Measurements from ENCODE around the gene TNFRSF13B.
"Not testable (repeated sequence)": the region's sequence is repeated elsewhere in the genome, so short reads cannot be mapped to it uniquely, and the experiment has no call there.

TNFRSF13B gene

DNA sequence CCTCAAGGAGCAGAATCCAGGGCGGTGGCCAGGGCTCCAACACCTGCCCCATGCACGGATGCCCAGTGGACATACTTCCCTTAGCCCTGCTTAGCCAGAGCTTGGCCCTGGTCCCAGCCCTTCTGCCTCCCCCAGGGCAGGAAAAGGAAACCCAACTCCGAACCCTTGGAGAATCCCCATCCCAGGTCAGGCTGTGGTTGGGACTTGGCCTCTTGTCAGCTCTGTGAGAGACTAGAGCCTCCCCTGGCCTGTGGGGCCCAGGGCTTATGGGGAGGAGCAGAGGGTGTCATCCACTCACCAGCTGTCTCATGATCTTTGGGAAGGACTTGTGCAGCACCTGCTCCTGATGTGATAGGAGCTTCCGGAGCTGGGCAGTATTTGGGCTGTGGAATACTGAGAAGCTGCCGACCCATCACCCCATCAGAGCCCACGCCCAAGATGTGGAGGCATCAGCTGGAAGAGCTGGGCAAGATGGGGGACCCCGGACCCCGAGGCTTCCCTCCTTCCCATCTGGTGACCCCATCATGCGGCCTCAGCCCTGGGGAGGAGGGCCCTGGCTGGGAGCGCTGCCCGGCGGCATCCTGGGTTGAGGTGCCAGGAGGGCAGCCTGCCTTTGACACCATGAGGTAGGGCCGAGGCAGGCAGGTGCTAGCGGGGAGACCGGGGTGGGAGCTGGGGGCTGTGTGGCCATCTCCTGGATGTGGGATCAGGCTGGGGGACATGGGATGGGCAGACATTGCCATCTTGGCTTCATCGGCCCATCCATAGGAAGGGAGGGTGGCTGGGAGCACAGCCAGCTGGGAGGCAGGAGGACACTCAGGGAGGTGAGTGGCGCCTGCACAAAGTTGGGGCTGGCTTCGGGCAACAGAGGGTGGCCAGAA lies 45.1 kb downstream of the TNFRSF13B start:
- DNase-seq (ENCODE audit: low read depth, low spot score): no peak

DNA sequence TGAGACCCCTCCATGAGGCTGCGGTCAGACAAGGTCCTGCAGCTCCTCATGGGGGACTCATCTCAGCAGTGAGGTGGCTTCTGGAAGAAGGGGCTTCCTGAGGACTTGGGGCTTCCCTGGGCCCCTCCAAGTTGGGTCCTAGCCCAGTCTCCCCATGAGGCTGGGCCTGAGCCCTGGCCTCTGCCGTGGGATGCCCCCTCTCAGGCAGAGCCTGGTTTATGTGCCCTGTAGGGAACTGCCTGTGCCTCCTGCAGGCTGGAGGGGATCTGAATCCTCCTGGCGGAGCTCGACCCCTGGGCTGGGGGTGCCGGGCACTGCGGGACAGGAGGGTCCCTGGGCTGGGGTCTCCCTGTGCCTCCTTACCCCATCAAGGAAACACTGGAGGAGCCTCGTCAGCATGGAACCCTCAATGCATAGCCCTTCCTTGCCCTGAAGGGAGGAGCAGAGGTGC lies 45.8 kb downstream of the TNFRSF13B start:
- DNase-seq (ENCODE audit: low read depth, low spot score): no peak

DNA sequence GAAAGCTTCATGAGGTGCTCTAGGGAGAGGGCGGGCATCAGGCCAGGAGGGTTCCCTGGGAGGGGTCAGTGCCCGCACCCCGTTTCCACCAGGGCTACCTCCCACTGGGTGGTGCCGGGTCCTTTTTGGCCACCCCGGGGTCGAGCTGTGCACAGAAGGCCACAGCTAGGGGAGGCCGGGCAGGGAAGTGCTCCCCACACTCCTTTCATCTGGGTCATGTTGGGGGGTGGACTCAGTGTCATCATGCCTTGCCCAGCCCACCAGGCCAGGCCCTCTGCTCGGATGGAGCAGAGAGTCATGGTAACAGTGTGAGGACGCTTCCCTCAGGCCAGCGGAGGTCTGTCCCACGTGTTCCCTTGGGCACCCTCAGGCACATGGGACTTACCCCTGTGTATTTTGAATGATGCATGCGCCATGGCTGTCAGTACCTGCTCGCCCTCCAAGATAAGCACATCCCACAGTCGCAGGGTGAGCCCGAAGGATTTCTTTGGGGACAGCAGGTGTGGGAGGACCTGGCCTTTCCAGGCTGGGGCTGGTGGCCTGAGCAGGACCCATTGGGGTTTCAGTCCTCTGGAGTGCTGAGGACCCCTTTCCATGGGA lies 46.4 kb downstream of the TNFRSF13B start:
- no peak for DNase-seq (ENCODE audit: low read depth, low spot score)

DNA sequence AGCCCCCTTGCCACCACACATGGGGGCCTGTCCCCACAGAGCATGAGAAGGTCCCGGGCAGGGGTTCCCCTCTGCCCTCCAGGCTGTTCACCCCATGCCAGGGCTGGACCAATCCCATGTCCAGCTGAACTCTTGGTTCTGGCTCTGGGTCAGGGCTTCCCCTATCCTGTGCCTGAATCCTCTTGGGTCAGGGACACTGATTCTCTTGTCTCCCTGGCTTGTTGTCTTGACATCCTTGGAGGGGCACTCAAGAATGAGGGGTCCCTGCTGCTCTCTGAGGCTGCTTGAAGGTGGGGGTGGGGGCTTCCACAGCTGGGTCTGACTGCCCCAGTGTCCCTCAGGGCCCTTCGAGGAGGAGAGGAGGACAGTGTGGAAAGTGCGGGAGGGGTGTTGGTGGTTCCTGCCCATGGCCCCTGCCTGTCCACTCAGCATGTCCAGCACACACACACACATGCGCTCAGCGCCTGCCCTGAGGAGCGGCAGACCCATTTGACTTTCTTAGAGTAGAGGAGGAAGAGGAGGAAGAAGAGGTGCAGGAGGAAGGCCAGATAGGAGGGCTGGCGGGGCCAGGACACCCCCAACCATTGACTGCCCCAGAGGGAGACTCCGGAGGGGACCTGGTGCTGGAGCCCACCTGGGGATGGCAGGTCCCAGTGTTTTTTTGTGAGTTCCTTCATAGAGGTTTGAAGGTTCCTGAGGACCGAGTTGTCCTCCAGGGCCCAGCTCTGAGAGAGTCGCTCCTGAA lies 47.0 kb downstream of the TNFRSF13B start:
- DNase-seq (ENCODE audit: low read depth, low spot score): no peak

DNA sequence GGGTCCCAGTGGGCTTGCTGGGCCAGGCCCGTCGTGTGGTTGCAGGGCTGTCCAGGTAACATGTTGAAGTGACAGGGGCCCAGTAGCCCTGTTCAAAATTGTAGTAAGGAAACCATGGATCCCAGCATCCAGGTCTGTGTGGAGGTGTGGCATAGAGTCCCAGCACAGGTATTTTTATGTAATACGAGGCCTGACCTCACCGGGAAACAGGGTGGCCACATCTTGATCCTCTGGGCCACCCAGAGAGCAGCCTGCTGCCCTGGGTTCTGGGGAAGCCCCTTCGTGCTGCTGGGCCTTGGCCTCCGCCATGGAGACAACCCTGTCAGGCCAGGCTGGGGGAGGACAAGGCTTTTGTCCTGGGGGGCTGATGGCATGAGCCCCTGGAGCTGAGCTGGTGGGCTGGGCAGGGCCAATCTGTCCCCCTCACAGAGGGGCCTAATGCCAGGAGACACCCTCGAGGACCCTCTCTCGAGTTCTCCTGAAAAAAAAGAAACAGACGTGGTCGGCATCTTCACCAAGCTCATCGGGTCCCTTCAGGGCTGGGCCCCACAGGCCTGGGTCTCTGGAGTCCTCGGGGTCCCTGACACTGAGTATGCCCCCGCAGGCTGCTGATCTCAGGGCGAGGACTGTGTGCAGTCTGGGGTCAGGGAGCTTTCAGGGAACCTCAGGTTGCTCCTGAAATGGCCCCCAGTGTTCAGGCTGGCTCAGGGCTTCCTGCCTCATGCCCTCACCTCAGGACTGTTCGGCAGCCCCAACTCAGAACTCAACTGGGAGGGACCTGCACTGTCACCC lies 47.8 kb downstream of the TNFRSF13B start:
- no peak for DNase-seq (ENCODE audit: low read depth, low spot score)

DNA sequence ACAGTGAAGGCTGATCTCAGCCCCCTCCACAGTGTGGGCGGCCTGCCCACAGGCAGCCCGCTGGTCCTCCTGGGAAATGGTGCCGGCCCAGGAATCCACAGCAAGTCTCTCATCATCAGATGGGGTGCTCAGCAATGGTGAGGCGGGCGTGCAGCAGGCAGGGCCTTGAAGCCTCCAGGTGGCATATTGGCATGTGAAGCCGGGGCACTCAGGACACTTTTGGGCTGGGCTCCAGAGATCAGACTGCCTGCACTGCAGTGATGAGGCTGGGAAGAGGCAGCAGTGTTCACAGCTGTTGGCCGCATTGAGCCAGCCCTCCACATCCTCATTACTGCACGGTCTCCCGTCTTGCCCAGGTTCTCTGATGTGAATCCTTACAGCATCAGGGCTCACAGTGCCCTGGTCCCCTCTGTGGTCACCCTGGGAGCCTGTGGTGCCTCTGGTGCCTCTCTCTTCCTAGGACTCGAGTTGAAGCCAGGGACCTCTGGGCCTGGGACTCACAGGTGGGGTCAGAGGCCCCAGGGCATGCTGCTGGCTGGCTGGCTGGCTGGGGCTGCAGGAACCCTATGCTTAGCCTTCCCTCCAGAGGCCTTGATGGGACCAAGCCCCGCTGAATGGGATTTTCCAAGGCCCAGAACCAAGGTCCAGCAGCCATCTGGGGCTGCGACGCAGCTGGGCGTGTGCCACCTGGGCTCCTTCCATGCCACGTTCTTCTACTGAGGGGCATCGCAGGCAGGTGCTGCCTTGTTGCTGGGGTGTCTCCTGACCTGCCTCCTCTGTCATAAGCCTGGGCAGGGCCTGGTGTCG lies 48.6 kb downstream of the TNFRSF13B start:
- no peak for DNase-seq (ENCODE audit: low read depth, low spot score)

DNA sequence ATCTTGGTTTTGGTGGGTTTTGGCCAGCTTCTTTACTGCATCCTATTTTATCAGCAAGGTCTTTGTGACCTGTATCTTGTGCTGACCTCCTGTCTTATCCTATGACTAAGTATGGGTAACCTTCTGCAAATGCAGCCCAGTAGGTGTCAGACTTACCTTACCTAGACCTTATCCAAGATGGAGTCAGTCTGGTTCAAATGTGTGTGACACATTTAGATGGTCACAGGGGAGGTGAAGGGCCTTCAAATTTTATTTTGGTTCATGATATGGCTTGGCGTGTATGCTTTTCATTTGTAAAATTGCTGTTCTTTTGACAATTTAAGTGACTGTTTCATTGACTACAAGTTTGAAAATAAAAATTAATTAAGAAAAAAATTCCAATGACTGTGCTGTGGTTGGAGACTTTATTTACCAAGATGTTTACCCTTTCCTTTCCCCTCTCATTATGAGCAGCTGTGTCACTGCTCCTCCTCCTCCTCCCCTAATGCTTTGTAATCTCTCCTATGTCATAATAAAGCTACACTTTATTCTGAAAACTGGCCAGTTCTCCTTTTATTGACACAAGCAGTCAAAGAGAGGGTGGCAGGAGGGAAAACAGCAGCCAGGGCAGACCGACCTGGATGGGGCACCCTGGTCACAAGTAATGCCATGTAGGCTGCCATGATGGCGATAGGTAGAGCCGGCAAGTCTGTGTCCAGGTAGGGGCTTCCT lies 49.4 kb downstream of the TNFRSF13B start:
- DNase-seq (ENCODE audit: low read depth, low spot score): no peak

DNA sequence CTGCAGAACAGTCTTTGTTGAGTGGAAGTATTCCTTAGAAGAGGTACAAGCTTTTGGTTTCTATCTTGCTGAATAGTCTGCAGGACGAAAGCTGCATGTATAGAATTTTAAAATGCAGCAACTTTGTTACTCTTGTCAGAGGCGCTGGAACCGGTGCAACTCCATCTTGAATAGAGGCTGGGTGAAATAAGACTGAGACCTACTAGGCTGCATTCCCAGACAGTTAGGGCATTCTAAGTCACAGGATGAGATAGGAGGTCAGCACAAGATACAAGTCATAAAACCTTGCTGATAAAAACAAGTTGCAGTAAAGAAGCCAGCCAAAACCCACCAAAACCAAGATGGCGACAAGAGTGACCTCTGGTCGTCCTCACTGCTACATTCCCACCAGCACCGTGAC lies 50.5 kb downstream of the TNFRSF13B start:
- not testable (repeated sequence) for DNase-seq (ENCODE audit: low read depth, low spot score)

DNA sequence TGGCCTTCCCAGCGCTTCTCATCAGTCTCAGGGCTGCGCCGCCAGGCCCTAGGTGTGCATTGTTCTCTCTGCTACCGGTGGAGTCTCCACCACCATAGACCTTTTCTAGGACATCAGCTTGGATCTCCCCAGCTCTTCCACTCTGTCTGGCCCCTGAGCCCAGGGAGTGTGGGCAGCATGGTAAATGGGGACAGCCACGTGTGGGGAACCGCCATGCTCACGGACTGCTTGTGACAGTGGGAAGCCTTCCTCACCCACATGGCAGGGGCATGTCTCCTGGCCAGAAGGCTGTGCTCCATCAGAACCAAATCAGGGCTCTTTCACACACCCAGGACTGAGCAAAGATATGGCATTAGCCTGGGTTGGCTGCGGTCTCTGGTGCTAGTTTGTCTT lies 51.3 kb downstream of the TNFRSF13B start:
- DNase-seq (ENCODE audit: low read depth, low spot score): no peak

DNA sequence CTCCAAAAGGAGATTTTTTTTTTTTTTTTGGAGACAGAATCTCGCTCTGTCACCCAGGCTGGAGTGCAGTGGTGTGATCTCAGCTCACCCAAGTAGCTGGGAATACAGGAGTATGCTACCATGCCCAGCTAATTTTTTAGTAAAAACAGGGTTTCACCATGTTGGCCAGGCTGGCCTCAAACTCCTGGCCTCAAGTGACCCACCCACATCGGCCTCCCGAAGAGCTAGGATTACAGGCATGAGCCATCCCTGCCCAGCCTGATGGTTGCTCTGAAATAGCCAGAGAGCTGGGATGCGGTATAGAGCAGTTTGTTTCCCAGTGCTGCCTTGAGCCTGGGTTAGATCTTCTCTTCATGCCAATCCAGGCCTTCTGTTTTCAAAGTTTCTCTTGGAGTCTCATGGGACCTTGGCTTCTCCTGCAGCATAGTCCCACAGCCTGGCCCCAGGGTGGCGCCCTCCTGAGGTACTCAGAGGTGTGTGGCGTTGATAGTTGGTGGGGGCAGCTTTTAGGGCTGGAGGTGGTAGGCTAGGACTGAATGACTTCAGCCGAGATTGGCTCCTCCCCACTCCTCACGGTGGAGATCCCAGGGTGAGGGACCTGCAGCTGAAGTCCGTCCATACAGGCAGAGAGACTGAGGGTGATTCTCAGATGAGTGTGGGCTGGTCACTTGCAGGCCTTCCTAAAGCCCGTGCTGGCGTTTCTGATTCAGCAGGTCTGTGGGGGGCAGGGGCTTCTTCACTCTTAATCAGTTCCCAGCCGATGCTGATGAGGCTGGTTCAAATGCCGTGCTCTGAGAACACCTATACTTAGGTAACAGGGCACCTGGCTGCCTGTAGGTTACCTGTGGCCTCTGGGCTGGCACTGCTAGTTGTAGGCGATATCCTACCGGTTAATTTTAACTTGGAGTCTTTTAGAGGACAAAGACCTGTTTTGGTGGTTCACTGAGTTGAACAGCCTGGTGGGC lies 52.0 kb downstream of the TNFRSF13B start:
- no peak for DNase-seq (ENCODE audit: low read depth, low spot score)

DNA sequence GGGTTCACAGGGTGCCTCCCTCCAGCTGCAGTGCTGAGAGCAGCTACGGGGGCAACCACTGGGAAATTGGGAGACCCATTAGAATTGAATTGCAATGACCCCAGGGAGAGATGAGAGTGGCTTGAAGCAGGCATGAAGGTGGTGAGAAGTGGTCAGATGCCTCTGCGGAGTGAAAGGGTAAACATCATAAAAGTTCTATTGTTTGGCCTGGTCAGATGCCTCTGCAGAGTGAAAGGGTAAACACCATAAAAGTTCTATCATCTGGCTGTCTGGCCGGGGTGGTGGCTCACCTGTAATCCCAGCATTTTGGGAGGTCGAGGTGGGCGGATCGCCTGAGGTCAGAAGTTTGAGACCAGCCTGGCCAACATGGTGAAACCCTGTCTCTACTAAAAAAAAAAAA lies 53.5 kb downstream of the TNFRSF13B start:
- DNase-seq (ENCODE audit: low read depth, low spot score): no peak

DNA sequence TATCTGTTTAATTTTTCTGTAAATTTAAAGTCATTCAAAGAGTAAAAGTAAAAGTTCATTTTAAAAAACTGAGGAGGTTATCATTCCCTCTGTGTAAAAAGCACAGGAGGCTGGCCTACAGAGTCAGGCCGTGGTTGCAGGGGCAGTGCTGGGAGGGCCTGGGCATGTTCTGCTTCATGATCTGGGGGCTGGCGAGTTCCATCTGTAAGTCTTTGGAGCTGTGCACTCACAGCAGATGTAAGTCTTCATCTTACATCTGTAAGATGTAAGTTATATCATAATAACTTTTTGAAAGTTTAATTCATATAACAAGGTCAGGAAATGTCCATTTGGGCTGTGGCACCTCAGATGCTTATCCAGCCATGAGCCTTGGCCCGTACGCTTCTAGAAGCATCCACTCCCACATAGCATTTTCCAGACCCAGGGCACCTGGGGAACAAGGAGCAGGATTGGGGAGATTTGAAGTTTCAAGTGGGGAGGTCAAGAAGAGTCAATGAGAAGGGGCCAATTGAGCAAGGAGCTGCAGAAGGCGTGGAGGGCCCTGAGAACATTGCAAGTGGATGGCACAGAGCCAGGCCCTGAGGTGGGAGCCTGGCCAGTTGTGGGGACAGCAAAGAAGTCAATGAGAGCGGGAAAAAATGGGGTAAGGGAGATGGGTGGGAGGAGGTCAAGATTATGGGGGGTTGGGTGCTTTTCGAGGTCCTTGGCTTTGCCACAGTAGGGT lies 54.1 kb downstream of the TNFRSF13B start:
- no peak for DNase-seq (ENCODE audit: low read depth, low spot score)

DNA sequence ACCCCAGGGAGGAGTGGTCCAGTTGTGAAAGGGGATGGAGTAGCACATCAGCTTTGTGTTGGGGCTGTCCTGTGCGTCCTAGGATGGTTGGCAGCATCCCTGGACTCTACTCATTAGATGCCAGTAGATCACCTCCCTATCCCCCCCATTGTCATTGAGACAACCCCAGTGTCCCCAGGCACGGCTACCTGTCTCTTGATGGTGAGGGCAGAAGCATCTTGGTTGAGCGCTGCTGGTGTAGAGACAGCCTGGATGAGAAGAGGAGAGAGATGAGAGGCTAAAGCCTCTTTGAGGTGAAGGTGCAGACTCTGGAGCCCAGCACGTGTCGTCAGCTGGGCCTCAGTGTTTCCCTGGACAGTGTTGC lies 55.4 kb downstream of the TNFRSF13B start:
- DNase-seq (ENCODE audit: low read depth, low spot score): no peak

DNA sequence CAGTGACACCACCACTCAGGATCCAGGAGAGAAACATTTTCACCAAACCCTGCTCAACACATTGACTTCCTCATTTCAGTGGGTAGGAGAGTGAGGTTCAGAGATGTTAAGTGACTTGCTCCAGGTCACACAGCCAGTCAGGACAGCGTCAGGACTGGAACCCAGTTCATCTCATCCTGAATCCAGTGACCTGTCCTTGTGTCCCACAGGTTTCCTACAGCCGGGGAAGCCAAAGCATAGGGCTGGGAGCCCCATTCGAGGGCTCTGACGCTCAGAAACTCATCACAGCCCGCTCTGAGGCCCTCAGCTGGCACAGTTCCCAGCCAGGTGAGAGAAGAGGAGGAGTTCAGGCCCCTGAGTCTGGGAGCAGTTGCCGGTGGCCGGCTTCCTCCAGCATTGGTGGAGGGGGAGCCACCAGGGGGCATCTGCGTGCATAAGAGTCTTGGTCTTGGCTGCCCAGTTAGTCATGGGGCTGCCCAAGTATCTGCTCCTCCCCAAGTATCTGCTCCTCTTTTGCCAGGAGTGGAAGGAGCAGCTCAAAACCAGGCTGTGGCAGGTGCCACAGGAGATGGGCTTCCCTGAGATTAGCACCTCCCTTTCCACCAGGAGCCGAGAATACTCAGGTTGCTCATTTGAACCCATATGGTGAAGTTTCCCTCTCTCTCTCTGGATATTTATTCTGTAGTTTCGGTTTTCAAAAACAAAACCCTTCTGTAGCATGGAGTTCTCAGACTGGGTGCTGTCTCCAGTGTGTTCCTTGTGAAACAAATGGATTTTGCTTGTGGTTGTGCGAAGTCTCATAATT lies 56.0 kb downstream of the TNFRSF13B start:
- DNase-seq (ENCODE audit: low read depth, low spot score): peak; percentile 24

DNA sequence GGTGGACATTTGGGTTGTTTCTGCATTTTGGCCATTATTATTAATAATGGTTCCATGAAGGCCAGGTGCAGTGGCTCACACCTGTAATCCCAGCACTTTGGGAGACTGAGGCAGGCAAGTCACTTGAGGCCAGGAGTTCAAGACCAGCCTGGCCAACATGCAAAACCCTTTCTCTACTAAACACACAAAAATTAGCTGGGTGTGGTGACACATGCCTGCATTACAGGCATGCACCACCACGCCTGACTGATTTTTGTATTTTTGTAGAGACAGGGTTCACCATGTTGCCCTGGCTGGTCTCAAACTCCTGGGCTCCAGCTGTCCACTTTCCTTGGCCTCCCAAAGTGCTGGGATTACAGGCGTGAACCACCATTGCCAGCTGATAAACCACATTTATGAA lies 58.5 kb downstream of the TNFRSF13B start:
- no peak for DNase-seq (ENCODE audit: low read depth, low spot score)

DNA sequence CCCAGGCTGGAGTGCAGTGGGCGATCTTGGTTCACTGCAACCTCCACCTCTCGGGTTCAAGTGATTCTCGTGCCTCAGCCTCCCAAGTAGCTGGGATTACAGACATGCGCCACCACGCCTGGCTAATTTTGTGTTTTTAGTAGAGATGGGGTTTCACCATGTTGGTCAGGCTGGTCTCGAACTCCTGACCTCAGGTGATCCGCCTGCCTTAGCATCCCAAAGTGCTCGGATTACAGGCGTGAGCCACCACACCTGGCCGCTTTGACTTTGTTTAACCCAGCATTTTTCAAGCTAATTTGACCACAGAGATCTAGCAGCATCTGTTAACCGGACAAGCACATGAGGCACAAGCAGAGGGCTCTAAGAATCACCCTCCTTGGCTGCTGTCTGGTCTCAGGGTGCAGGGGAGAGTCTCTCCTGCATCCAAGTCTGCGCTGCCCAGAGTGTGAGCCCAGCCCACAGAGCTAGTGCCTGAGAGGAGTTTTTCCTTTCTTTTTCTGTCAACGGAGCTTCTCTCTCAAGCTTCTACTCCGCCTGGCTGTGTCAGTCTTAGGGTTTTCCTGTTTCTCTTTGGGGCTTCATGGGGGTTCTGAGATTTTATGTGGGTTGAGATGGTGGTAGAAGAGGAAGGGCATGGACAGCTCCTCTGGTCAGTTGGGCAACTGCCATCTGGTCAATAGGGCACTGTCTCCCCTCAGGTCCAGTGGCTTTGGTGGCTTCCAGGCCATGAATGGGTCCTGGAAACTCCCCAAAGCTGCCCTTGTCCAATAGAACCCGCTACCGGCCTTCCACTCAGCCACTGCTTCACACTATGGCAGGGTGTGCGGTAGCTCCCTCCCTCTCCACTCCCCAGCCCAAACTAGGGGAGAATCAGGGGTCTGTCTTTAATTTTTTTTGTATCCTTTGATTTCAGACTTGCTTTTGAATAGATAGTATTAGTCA lies 59.6 kb downstream of the TNFRSF13B start:
- no peak for DNase-seq (ENCODE audit: low read depth, low spot score)

Measured in astrocyte of the hippocampus (primary cell).